Measurements from ENCODE around the gene OR8D1.

OR8D1 gene

GRCh38 chr11:124313849-124314248 lies at the start of gene OR8D1:
Gene OR8D1 (minus strand): TSS chr11:124313949. CDS start chr11:124310766, 3,183 bp downstream.
- no peak for DNase-seq (ENCODE audit: low read depth)
- TF ChIP-seq CTCF (conservative IDR thresholded peaks at IDR 0.05; ENCODE audit: control insufficient read depth, insufficient read depth, low read depth, low read length): no peak
- no peak within 1 kb of the TSS for H3K4me3 ChIP-seq (ENCODE audit: control insufficient read depth, low read depth, low read length)

- no peak overlapping the region for H3K4me3 ChIP-seq (ENCODE audit: control insufficient read depth, low read depth, low read length)
- no peak for DNase-seq (ENCODE audit: low read depth)
- TF ChIP-seq CTCF (conservative IDR thresholded peaks at IDR 0.05; ENCODE audit: control insufficient read depth, insufficient read depth, low read depth, low read length): no peak
Measured at GRCh38 chr11:124359566-124359965, 45.8 kb upstream of the OR8D1 start.

- DNase-seq (ENCODE audit: low read depth): no peak
- no peak overlapping the region for H3K4me3 ChIP-seq (ENCODE audit: control insufficient read depth, low read depth, low read length)
- no peak for TF ChIP-seq CTCF (conservative IDR thresholded peaks at IDR 0.05; ENCODE audit: control insufficient read depth, insufficient read depth, low read depth, low read length)
Measured at GRCh38 chr11:124346311-124346955, 32.7 kb upstream of the OR8D1 start.

- H3K4me3 ChIP-seq (ENCODE audit: control insufficient read depth, low read depth, low read length): no peak overlapping the region
- TF ChIP-seq CTCF (conservative IDR thresholded peaks at IDR 0.05; ENCODE audit: control insufficient read depth, insufficient read depth, low read depth, low read length): no peak
- DNase-seq (ENCODE audit: low read depth): no peak
Measured at GRCh38 chr11:124344346-124344745, 30.6 kb upstream of the OR8D1 start.

- TF ChIP-seq CTCF (conservative IDR thresholded peaks at IDR 0.05; ENCODE audit: control insufficient read depth, insufficient read depth, low read depth, low read length): no peak
- no peak overlapping the region for H3K4me3 ChIP-seq (ENCODE audit: control insufficient read depth, low read depth, low read length)
- DNase-seq (ENCODE audit: low read depth): no peak
Measured at GRCh38 chr11:124340142-124340447, 26.3 kb upstream of the OR8D1 start.

- no peak overlapping the region for H3K4me3 ChIP-seq (ENCODE audit: control insufficient read depth, low read depth, low read length)
- DNase-seq (ENCODE audit: low read depth): no peak
- no peak for TF ChIP-seq CTCF (conservative IDR thresholded peaks at IDR 0.05; ENCODE audit: control insufficient read depth, insufficient read depth, low read depth, low read length)
Measured at GRCh38 chr11:124339396-124340141, 25.8 kb upstream of the OR8D1 start.
